Inflammatory macrophage (primary cell): ENCODE measurements around the gene MPP7.

Source experiments
- DNase-seq, 2 donors: peaks; one replicate each; pipeline ENCODE4 v3.0.0-alpha.2; 2020 to 2022

MPP7 gene

GRCh38 chr10:28304032-28304571 is 1.2 kb upstream of the MPP7 start:
- no peak for DNase-seq

- DNase-seq: no peak
Observed at GRCh38 chr10:28302012-28302637, 739 bp downstream of the MPP7 start.

DNA sequence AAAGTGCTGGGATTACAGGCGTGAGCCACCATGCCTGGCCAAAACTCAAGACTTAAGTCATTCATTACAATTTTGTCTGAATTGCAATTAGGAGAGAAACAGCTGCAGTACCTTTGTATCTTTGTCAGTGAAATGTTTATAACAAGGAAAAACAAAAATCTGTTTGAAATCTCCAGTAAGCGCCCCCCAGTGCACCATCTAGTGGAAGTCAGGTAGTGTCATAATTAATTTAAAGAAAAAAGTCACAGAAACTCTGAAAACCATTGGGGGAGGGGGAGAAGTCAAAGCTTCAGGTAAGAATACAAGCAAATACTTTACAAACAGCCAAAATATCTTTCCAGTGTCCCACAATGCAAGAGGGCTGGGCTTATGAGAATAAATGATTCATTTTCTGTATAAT is 2.8 kb downstream of the MPP7 start:
- no peak for DNase-seq

DNA sequence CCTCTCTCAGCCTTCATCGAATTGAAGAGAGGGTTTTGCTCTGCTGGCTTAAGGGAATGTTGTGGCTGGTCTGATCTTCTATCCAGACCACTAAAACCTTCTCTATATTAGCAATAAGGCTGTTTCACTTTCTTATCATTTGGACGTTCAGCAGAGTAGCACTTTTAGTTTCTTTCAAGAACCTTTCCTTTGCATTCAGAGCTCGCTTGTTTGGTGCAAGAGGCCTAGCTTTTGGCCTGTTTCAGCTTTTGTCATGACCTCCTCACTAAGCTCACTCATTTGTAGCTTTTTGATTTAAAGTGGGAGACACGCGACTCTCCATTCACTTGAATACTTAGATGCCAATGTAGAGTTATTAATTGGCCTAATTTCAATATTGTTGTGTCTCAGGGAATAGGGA is 3.9 kb downstream of the MPP7 start:
- no peak for DNase-seq

DNA sequence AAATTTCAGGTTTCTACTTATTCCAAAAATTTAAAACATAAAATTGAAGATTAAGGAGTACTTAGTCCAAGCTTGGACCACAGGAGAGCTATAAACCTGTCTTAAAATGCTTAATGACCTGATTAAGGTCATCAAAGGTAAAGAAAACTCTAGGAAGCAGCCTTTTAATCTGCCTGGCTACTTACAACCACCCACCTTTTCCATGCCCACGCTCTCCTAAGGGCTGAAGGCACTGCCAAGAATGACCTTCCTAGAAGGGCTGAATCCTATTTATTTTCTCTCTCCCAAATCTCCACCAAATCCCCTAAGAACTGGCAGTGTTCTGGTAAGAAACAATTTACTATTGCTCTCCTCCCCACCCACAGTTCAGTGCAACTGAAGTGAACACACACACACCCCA is 6.8 kb downstream of the MPP7 start:
- DNase-seq: no peak

- no peak for DNase-seq
Observed at GRCh38 chr10:28295336-28295735, 7.5 kb downstream of the MPP7 start.

DNA sequence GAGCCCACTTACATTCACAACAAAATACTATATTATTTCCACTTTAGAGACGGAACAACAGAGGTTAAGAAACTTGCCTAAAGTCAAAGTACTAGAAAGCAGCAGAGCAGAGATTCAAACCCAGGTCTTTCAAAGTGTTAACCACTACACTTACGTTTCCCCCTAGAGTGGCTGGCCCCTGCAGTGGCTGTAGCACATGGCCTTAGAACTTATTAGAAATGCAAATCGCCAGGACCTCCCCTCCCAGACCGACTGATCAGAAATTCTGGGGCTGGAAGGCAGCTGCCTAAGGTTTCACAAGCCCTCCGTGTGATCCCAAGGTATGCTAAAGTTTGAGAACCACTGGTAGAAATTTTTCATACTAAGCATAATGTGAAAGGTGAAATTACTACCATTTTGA is 8.1 kb downstream of the MPP7 start:
- no peak for DNase-seq

DNA sequence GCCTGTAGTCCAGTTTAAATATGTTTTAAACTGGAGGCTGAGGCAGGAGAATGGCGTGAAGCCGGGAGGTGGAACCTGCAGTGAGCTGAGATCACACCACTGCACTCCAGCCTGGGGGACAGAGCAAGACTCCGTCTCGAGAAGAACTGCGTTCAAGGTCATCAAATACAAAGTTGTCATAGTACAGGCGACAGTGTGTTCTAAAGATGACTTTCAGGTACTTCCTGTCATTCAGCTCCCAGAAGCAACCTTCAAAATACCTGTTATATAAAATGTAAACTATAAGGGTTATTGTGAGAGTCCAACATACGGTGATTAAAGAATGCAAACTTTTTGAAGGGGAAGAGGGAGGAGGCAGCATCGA is 8.7 kb downstream of the MPP7 start:
- DNase-seq: no peak

DNA sequence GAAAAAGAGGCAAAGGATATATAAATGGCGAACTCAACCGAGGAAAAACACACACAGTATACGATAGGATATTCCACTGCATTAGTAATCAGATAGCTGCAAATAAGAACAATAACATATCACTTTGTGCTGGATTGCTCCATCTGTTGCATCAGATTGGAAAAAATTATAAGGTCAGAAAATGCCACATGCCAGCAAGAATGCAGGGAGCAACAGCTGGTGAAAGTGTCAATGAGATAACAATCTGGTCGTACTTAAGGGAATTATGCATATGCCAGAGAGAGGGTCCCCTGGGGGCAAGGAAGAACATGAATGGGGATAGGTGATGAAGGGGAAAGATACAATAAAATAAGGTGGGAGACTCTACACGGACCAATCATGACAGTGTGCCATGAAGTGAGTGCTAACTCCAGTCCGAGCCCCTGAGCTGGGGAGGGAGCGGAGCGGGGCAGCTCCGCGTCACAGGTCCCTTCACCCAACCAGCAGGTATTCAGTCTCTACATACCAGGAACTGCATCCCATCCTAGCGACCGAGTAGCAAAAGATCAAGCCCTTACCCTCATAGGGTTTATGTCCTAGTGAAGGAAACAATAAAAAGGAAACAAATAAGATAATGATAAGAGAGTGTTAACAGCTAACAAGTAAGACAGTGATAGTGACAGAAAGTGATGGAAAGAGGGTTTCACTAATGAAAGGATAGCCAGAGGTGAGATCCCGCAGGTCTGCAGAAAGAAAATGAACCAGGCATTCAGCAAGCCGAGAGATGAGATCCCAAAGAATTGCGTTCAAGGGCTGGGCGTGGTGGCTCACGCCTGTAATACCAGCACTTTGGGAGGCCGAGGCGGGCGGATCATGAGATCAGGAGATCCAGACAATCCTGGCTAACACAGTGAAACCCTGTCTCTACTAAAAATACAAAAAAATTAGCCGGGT is 9.4 kb downstream of the MPP7 start:
- DNase-seq: no peak

DNA sequence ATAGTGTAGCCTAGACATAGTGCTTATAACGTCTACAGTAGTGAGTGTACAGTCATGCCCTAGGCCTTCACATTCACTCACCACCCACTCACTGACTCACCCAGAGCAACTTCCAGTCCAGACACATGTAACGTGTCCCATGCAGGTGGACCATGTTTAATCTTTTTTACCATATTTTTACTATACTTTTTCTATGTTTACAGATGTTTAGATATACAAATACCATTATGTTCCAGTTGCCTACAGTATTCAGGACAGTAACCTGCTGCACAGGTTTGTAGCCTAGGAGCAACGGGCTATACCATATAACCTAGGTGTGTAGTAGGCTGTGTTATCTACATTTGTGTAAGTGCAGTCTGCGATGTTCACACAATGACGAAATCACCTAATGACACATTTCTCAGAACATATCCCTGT is 11.0 kb downstream of the MPP7 start:
- DNase-seq: peak; percentile 64 to 73

DNA sequence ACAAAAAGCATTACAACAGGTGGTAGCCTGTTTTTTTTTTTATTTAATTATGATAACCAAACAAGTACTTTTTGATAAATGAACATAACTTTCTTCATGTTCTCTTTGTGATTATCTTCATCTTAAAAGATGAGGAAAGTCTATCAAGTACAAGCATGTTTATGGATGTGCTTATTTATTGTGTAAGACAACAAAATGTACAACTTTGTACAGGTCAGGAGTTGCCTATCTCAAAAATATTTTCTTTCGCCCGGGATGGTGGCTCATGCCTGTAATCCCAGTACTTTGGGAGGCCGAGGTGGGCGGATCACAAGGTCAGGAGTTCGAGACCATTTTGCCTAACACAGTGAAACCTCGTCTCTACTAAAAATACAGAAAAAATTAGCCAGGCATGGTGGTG is 17.0 kb downstream of the MPP7 start:
- DNase-seq: no peak

- DNase-seq: no peak
Observed at GRCh38 chr10:28284126-28284525, 18.7 kb downstream of the MPP7 start.

GRCh38 chr10:28283251-28283650 is 19.6 kb downstream of the MPP7 start:
- no peak for DNase-seq

DNA sequence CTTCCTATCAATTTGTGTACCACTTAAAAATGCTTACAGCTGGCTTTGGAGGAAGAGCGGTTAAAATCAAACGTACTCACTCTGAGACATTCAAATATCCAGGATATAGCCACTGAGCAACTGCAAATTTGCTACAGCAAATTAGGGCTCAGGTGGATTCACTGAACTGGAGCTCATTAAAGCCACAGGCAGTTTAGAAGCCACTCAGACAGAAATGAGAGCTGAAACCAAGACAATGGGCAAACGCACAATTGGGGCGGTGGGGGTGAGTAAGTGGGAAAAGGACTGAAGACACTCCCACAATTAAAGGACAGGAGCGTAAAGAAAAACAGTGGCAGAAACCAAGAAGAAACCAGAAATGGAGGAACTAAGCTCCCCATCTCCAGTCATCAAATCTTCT is 20.5 kb downstream of the MPP7 start:
- DNase-seq: no peak

DNA sequence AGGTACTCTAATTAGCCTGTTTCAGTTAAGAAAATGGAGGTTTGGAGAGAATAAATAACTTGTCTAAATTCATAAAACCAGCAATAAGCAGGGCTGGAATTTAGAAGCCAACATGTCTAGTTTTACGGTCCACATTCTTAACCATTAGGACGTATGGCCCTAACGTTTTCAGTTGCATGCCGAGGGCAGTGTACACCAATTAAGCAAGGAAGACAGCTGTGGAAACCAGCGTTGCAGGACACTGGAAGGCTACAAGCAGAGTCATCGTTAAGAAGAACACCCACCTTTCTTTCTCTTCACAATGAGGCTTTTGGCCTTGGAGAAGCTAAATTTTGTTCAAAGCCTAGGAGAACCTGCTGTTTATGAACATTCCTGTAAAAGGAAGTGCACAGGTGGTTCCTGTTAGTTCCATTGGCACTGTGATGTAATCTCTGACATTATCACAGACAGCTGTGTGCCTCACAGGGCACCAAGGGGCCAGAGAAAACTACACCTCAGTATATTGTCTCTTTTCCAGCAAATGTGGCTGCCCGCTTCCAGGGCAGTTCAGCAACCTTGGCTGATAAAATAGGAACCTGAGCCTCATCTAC is 21.0 kb downstream of the MPP7 start:
- DNase-seq: no peak

DNA sequence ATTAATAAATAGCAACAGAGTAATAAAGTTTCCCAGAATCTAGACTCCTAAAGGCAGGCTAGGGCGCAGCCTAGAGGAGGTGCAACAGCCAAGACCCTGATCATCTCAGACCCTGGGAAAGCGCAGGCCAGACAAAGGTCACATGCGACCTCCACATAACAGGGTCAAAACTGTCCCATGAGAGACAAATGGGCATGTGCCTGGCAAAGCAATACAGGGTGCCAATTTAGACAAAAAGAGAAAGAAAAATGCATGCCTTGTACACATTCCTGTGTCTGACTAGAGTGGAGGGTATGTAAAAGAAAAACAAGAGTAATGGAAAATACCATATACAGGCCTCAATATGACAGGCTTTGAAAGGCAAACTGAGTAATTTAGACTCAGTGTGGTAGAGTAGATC is 22.2 kb downstream of the MPP7 start:
- DNase-seq: no peak

- no peak for DNase-seq
Observed at GRCh38 chr10:28279878-28280277, 23.0 kb downstream of the MPP7 start.

- DNase-seq: no peak
Observed at GRCh38 chr10:28278842-28279241, 24.0 kb downstream of the MPP7 start.

- DNase-seq: no peak
Observed at GRCh38 chr10:28276384-28276783, 26.5 kb downstream of the MPP7 start.

DNA sequence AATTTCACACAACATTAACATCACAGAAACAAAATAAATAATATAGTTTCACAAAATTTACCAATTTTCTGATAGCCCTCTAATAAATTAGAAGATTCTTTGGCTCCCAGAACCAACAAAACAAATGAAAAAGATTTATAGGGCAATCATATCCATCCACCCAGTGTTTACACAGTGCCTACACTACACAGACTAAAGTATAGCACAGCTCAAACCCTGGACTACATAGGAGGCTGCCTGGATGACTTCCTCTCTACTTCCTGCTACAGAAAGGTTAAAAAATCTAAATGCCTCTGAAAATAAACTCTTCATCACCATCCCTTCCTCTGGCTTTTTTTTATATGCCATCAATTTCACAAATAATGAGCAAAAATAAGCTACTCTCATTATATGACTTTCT is 28.4 kb downstream of the MPP7 start:
- no peak for DNase-seq

- DNase-seq: no peak
Observed at GRCh38 chr10:28273343-28273742, 29.5 kb downstream of the MPP7 start.

DNA sequence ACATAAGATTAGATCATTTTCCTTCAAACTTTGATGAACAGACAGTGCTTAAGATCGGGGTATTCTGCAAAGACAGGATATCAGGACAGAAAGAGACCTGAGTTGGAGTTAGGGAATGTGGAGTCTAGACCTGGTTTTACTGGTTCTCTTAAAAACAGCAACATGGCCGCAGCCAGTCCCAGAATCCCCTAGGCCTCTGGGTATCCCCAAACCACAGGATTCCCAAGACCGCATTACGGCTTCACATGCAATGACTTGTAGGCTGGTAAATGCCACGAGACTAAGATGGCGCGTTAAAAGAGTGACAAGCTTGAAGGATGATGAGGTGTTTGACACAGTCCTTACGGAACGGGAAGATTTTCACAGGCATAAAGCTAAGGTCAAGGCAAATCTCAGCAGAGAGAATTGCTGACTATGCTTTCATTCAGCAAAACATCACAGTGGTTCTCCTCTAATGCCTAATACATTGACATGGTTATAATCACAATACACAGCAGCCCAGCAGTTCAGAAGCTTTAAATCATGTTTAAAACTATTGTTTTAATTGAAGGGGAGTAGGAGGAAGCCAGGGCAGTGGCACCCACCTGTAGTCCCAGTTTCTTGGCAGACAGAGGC is 32.9 kb downstream of the MPP7 start:
- DNase-seq: no peak
